Heart left ventricle (tissue), 16 donors: ENCODE measurements around the gene NRN1L. TPM values are rescaled to one million over a fixed set of nuclear protein-coding genes. Genes with fewer than 3 reads are reported as not detected.

Experiments used
- ATAC-seq, 4 donors: fragments of 200-7000 bp; cut with Tn5 transposase; one replicate each; pipeline ENCODE4 v1.9.1; 2020 to 2022; ENCODE audit warnings: moderate library complexity in 4 of 4, mild to moderate bottlenecking in 3 of 4, moderate number of reproducible peaks in 1 of 4
- DNase-seq, 5 donors: peaks; one replicate each; pipeline ENCODE4 v3.0.0-alpha.2; 2020
- H3K27ac ChIP-seq, 12 donors: fragments of 200-600 bp; sonication (generic) in 4 of 12; one replicate each; pipeline versions ENCODE4 v1.5.0 to v1.8.0; 2016 to 2022; ENCODE audit warnings: mild to moderate bottlenecking in 2 of 12
- H3K27me3 ChIP-seq, 9 donors: fragments of 200-600 bp; sonication (generic) in 2 of 9; one replicate each; pipeline versions ENCODE4 v1.5.1 to v1.8.0; 2016 to 2022; ENCODE audit warnings: mild to moderate bottlenecking in 3 of 9
- H3K36me3 ChIP-seq, 9 donors: fragments of 200-600 bp; sonication (generic) in 2 of 9; one replicate each; pipeline versions ENCODE4 v1.5.0 to v1.8.0; 2018 to 2022; ENCODE audit warnings: mild to moderate bottlenecking in 2 of 9
- H3K4me1 ChIP-seq, 12 donors: fragments of 200-600 bp; sonication (generic) in 4 of 12; one replicate each; pipeline versions ENCODE4 v1.5.0 to v1.8.0; 2016 to 2022; ENCODE audit warnings: mild to moderate bottlenecking in 3 of 12
- H3K4me3 ChIP-seq, 12 donors: fragments of 200-600 bp; sonication (generic) in 4 of 12; one replicate each; pipeline versions ENCODE4 v1.5.0 to v1.8.0; 2017 to 2022; ENCODE audit warnings: mild to moderate bottlenecking in 9 of 12, moderate library complexity in 4 of 12
- H3K9me3 ChIP-seq, 12 donors: fragments of 200-600 bp; sonication (generic) in 4 of 12; one replicate each; pipeline versions ENCODE4 v1.5.0 to v1.8.0; 2016 to 2022; ENCODE audit warnings: mild to moderate bottlenecking in 1 of 12
- POLR2A ChIP-seq, 2 donors: fragments of 450-650 bp; IDR thresholded peaks; one replicate each; pipeline ENCODE4 v1.6.1; 2017; ENCODE audit warnings: antibody characterized with exemption in 2 of 2, mild to moderate bottlenecking in 2 of 2, moderate library complexity in 2 of 2
- WGBS, 4 donors: extraction: QIAGEN DNeasy Blood & Tissue Kit in 2 of 4; methylation state at CpG; one replicate each; pipeline versions ENCODE4 v1.1.5 to v1.1.7; 2013 to 2018; 5-methylcytosine and 5-hydroxymethylcytosine counted together
- intact Hi-C, 10 donors: fragments of 100-400 bp; cut with DNase I; formaldehyde crosslinking; loops; one replicate each; pipeline versions ENCODE4 v1.11.1 to v1.14.2; 2022
- polyA plus RNA-seq, 2 donors: library from polyadenylated mRNA; stranded (reverse); fragments of 200-250 nt; gene quantifications; one replicate each; pipeline ENCODE4 v1.2.3, GENCODE V29; 2013
- total RNA-seq, 9 donors: library from RNA; depleted of rRNA in 2 of 9; stranded (reverse); fragments of >200 nt in 2 of 9; fragmentation: NEBNext Ultra II Directional in 3 of 9; extraction: Animal tissue kit (Norgen Biotek cat#: 25700) in 3 of 9; gene quantifications; one replicate each; pipeline versions ENCODE4 v1.1.0 to v1.2.4, GENCODE V29; 2016 to 2023
- TF ChIP-seq, protein P1 (sequence below), 12 donors: fragments of 200-600 bp; sonication (generic) in 4 of 12; IDR thresholded peaks; one replicate each; pipeline versions ENCODE4 v1.5.0 to v1.8.0; 2018 to 2022; ENCODE audit warnings: antibody characterized with exemption in 12 of 12, mild to moderate bottlenecking in 5 of 12
- donor health status: ischemic (EF 13 %, LVEDD 7.1; RV severe dilation, severe dysfunction).
- donor health status: healthy with polysubstance abuse.
- donor health status: DM: no; HTN: yes; CAD: no.
- donor health status: DM: no; HTN: no; CAD: no.
- donor health status: ischemic (EF 25% LVEDD 6.9; RV normal size, moderate dysfunction).
- donor health status: ischemic (EF 25% LVEDD 5.7; RV mildly dilated, moderate dysfunction).
- donor health status: healthy.
- donor health status: DM: yes; HTN: yes; CAD: no.
- donor health status: ischemic (EF 35%, LVEDD 5.7; RV mildly dilated, moderate dysfunction).
- donor health status: nonischemic (EF 11% LVEDD 7.7; RV severe dilation, severe dysfunction).
- donor health status: DM: yes; HTN: yes; CAD: no.
- donor health status: PGD.
- donor health status: ischemic (EF 29% LVEDD 5.4; RV normal size, mild dysfunction).
- donor health status: nonischemic (EF 23%, LVEDD 6.1; RV moderate dilation, normal function).

The NRN1L gene
- total and polyA plus RNA-seq, 11 donors = 0.78 to 5.8 (median 1.7) TPM; not detected in 3

DNA sequence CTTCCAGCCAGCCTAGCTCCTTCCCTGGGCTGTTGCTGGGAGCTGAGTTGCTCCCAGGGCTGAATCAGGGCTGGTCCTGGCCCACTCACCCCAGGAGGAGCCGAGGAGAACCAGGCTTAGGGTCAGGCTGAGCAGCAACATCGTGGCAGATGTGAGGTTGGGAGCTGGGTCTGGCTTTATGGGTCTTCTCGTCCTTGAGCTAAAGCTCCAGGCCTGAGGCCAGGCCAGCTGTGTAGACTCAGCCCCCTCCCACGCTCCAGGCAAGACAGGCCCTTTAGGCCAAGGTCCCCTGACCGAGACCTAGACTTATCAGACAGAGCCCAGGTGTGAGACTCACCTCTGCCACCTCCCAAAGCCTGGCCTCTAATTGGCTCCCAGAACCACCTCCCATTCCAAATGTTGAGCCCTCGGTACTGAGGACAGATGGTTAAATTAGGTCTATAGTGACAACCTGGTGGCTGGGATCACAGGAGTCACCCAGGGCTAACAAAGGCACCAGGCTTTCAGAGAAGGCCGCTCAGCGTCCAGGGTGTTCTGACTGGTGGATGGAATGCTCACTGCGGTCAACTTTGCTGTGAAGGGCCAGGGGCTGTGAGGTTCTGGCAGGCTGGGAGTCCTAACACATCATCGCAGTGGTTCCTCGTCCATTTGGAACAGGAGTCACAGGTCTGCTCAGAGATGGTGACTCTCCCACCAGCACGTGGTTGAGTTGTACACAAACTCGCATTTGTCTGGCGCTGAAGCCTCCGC is 47.2 kb downstream of the NRN1L start, which contains the start of gene CTRL:
Gene CTRL, minus strand, starts transcription at position 151 of the 750 bp plus-strand sequence. Its CDS starts 10 bp downstream, at position 141.
- no peak for TF ChIP-seq POLR2A (IDR thresholded peaks at IDR 0.05)
- TF ChIP-seq, protein P1, sequence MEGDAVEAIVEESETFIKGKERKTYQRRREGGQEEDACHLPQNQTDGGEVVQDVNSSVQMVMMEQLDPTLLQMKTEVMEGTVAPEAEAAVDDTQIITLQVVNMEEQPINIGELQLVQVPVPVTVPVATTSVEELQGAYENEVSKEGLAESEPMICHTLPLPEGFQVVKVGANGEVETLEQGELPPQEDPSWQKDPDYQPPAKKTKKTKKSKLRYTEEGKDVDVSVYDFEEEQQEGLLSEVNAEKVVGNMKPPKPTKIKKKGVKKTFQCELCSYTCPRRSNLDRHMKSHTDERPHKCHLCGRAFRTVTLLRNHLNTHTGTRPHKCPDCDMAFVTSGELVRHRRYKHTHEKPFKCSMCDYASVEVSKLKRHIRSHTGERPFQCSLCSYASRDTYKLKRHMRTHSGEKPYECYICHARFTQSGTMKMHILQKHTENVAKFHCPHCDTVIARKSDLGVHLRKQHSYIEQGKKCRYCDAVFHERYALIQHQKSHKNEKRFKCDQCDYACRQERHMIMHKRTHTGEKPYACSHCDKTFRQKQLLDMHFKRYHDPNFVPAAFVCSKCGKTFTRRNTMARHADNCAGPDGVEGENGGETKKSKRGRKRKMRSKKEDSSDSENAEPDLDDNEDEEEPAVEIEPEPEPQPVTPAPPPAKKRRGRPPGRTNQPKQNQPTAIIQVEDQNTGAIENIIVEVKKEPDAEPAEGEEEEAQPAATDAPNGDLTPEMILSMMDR (IDR thresholded peaks at IDR 0.05) = no peak
- H3K27me3 ChIP-seq = no peaks in the 10 kb centered on the region
- no peak within 1 kb of the TSS for H3K27ac ChIP-seq
- no peak for DNase-seq
- H3K4me3 ChIP-seq = no peak within 1 kb of the TSS
- ATAC-seq = no peak
- peaks cover 0 to 70% (median 39%) of the 10 kb centered on the region in 9 donors for H3K36me3 ChIP-seq
- no peaks in the 10 kb centered on the region for H3K9me3 ChIP-seq
- H3K4me1 ChIP-seq = peaks cover 0 to 28% (median 16%) of the 10 kb centered on the region in 12 donors
- WGBS, 4 donors = 84 to 89% (median 88%) methylated on average over 12 to 15 of the region's 15 CpGs
- intact Hi-C loops = loop anchor here in 4 of 10 donors (5.0 to 10.0 kb wide), 3 partner anchors 103 to 407 kb away; partner anchors contain the start of gene RIPOR1 (in 2 of the 4)

DNA sequence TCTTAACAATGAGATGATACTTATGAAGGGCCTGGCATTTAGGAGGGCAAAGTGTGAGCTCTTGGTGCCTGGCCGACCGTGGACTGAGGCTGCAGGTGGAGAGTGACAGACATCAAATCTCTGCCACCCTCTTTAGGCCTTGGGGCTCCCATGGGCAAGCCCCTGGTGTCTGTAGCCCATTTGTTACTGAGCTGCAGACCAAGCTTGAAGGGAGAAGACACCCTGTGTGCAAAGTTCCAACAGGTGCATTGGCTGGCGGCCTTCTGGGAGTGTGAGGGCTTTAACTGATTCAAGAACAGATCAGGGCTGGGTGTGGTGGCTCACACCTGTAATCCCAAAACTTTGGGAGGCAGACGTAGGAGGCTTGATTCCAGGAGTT is 47.8 kb downstream of the NRN1L start:
- DNase-seq (no peak), ATAC-seq (no peak)
- Histone ChIP-seq H3K27me3 (no peaks in the 10 kb centered on the region), H3K36me3 (peaks cover 0 to 69% (median 38%) of the 10 kb centered on the region in 9 donors), H3K27ac (no peak overlapping the region), H3K9me3 (no peaks in the 10 kb centered on the region), H3K4me3 (no peak overlapping the region), H3K4me1 (peaks cover 0 to 33% (median 22%) of the 10 kb centered on the region in 12 donors)
- intact Hi-C loops = loop anchor here in 4 of 10 donors (5.0 to 10.0 kb wide), 3 partner anchors 102 to 408 kb away; partner anchors contain the start of gene RIPOR1 (in 2 of the 4)
- no peak for TF ChIP-seq POLR2A (IDR thresholded peaks at IDR 0.05)
- TF ChIP-seq, protein P1 (IDR thresholded peaks at IDR 0.05) = no peak
- WGBS, 4 donors = 93 to 97% (median 96%) methylated on average over 3 to 4 of the region's 4 CpGs

DNA sequence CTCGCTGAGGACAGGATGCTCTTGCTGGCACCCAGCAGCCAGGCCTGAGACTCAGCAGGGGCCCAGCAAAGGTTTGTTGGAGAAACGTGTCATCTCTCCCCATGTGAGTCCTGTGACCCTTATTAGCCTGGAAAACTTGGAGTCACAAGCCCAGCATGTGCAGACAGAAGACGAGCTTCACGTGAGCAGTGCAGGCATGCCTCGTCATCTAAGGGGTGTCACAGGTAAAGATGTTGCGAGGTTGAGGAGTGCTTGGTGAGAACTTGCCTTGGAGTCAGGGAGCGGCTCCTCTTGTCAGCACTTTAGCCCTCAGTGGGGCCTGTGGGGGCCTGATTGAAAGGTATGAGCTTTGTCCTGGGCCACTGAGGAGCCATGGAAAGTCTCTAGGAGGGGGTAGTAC is 49.1 kb downstream of the NRN1L start:
- no peak overlapping the region for H3K4me3 ChIP-seq
- TF ChIP-seq, protein P1 (IDR thresholded peaks at IDR 0.05) = no peak
- TF ChIP-seq POLR2A (IDR thresholded peaks at IDR 0.05) = no peak
- no peak for ATAC-seq
- H3K27ac ChIP-seq = no peak overlapping the region
- intact Hi-C loops = loop anchor here in 4 of 10 donors (5.0 to 10.0 kb wide), 3 partner anchors 101 to 409 kb away; partner anchors contain the start of gene RIPOR1 (in 2 of the 4)
- H3K36me3 ChIP-seq = peaks cover 0 to 58% (median 27%) of the 10 kb centered on the region in 9 donors
- H3K4me1 ChIP-seq = peaks cover 0 to 30% (median 23%) of the 10 kb centered on the region in 12 donors
- H3K27me3 ChIP-seq = no peaks in the 10 kb centered on the region
- 75 to 82% (median 80%) methylated on average over 6 to 7 of the region's 7 CpGs for WGBS, 4 donors
- no peaks in the 10 kb centered on the region for H3K9me3 ChIP-seq
- DNase-seq = no peak
